GM12891 (cell line): ENCODE measurements around the gene NLRP7.

Experiments
- PAX5 ChIP-seq: IDR thresholded peaks from 2 replicates; pipeline ENCODE4 v1.6.1; 2011; ENCODE audit warnings: low read length, moderate library complexity, mild to moderate bottlenecking; ENCODE audit not compliant: insufficient read depth, severe bottlenecking
- POLR2A ChIP-seq: IDR thresholded peaks from 2 replicates; pipeline ENCODE4 v1.6.1; 2011; ENCODE audit warnings: low read depth, low read length, control low read depth
- POLR2AphosphoS5 ChIP-seq: IDR thresholded peaks from 2 replicates; pipeline ENCODE4 v1.6.1; 2011; ENCODE audit warnings: low read depth, low read length, control low read depth
- SPI1 ChIP-seq: IDR thresholded peaks from 2 replicates; pipeline ENCODE4 v1.6.1; 2011; ENCODE audit warnings: low read depth, low read length, control low read depth
- TAF1 ChIP-seq: IDR thresholded peaks from 2 replicates; pipeline ENCODE4 v1.6.1; 2011; ENCODE audit warnings: low read depth, low read length, control low read depth

DNA sequence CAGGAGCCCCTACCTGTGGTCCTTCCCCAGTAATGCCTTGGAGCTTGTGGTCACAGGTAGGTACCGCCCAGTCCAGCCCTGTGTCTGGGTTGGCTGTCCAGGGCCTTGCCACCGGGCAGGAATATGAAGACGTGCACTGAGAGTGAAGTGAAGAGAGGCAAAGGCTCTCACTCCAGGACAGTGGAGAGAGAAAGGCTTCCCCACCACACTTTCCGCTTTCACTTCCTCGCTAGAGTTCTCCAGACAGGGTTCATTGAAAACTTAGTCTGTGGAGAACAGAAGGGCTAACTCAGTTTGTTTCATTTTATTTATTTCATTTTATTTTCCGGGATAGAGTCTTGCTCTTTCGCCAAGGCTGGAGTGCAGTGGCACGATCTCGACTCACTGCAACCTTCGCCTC, 59.1 kb downstream of the NLRP7 start:
- no peak for TF ChIP-seq POLR2A
- TF ChIP-seq POLR2AphosphoS5: no peak
- no peak for TF ChIP-seq TAF1
- TF ChIP-seq SPI1: 0 out of 2 replicates have a peak, but pooled peaks have one; percentile 21
- TF ChIP-seq PAX5: no peak
